Keratinocyte (primary cell): ENCODE results near the gene TNK1. TPM values are rescaled to one million over a fixed set of nuclear protein-coding genes. Genes with fewer than 3 reads are reported as not detected.

Experiments used
- DNase-seq: peaks from one replicate; pipeline ENCODE4 v3.0.0-alpha.2; 2011; ENCODE audit warnings: low read depth, missing footprints, low spot score
- FAIRE-seq: peaks from 2 replicates; lab custom pipeline; 2011; peaks lifted over from hg19 to GRCh38; lab: Jason Lieb, UNC
- H2AFZ ChIP-seq: 2 replicates; pipeline ENCODE4 v1.6.0; 2012; ENCODE audit warnings: low read length, control low read depth, inconsistent platforms; ENCODE audit not compliant: control insufficient read depth
- H3K27ac ChIP-seq: 2 replicates; pipeline ENCODE4 v1.5.1; 2011; ENCODE audit warnings: low read length; ENCODE audit not compliant: control insufficient read depth, insufficient read depth
- H3K27me3 ChIP-seq: 3 replicates; pipeline ENCODE4 v1.6.0; 2011; ENCODE audit warnings: low read length; ENCODE audit not compliant: control insufficient read depth, insufficient read depth; ENCODE audit errors: extremely low read depth
- H3K36me3 ChIP-seq, 2 experiments: 2 replicates in 1 of 2; 3 replicates in 1 of 2; pipeline ENCODE4 v1.5.1; 2011; ENCODE audit warnings: low read length in 2 of 2, mild to moderate bottlenecking in 1 of 2; ENCODE audit not compliant: control insufficient read depth in 2 of 2, insufficient read depth in 2 of 2; ENCODE audit errors: extremely low read depth in 1 of 2
- H3K4me1 ChIP-seq: 3 replicates; pipeline ENCODE4 v1.5.1; 2011; ENCODE audit warnings: low read length; ENCODE audit not compliant: control insufficient read depth, insufficient read depth; ENCODE audit errors: extremely low read depth
- H3K4me2 ChIP-seq: 3 replicates; pipeline ENCODE4 v1.6.0; 2011; ENCODE audit warnings: low read depth, low read length; ENCODE audit not compliant: control insufficient read depth, insufficient read depth; ENCODE audit errors: extremely low read depth
- H3K4me3 ChIP-seq, 3 experiments: fragments of 200-600 bp in 1 of 3; sonication (generic) in 1 of 3; 2 replicates in 2 of 3; 3 replicates in 1 of 3; pipeline ENCODE4 v1.5.1; 2011 to 2016; ENCODE audit warnings: low read length in 3 of 3, mild to moderate bottlenecking in 3 of 3, control low read depth in 2 of 3, inconsistent platforms in 1 of 3, low read depth in 1 of 3, mixed read lengths in 1 of 3, mixed run types in 1 of 3, moderate library complexity in 1 of 3; ENCODE audit not compliant: control insufficient read depth in 2 of 3, insufficient read depth in 2 of 3; ENCODE audit errors: extremely low read depth in 1 of 3
- H3K79me2 ChIP-seq: 2 replicates; pipeline ENCODE4 v1.6.0; 2012; ENCODE audit warnings: low read length; ENCODE audit not compliant: control insufficient read depth, insufficient read depth
- H3K9ac ChIP-seq: 3 replicates; pipeline ENCODE4 v1.6.0; 2011; ENCODE audit warnings: low read length; ENCODE audit not compliant: control insufficient read depth, insufficient read depth; ENCODE audit errors: extremely low read depth
- H3K9me1 ChIP-seq: 3 replicates; pipeline ENCODE4 v1.6.0; 2011; ENCODE audit warnings: low read length; ENCODE audit not compliant: control insufficient read depth, insufficient read depth; ENCODE audit errors: extremely low read depth
- H3K9me3 ChIP-seq: 2 replicates; pipeline ENCODE4 v1.5.1; 2012; ENCODE audit warnings: low read depth, low read length; ENCODE audit not compliant: control insufficient read depth
- H4K20me1 ChIP-seq: 3 replicates; pipeline ENCODE4 v1.6.0; 2011; ENCODE audit warnings: low read length; ENCODE audit not compliant: control insufficient read depth, insufficient read depth; ENCODE audit errors: extremely low read depth
- CTCF ChIP-seq, 3 experiments: IDR thresholded peaks in 1 of 3; conservative IDR thresholded peaks in 1 of 3; optimal IDR thresholded peaks in 1 of 3; 2 replicates in 2 of 3; 3 replicates in 1 of 3; pipeline versions ENCODE3 to v1.5.1; 2011; ENCODE audit warnings: low read length in 3 of 3, mild to moderate bottlenecking in 3 of 3, moderate library complexity in 2 of 3, control low read depth in 1 of 3, inconsistent platforms in 1 of 3; ENCODE audit not compliant: insufficient read depth in 2 of 3; ENCODE audit errors: extremely low read depth in 1 of 3
- EZH2 ChIP-seq: IDR thresholded peaks from one replicate; pipeline ENCODE4 v1.6.1; 2012; ENCODE audit warnings: inconsistent platforms, mild to moderate bottlenecking, low read length, moderate library complexity
- dilution Hi-C: fragments of 300-500 bp; cut with MboI; formaldehyde crosslinking; loops from one replicate; pipeline ENCODE4 v1.7.0; 2020; ENCODE audit warnings: low sequenced_read_pairs; ENCODE audit not compliant: extremely low pct_ligation_motif_present
- polyA plus RNA-seq, 5 experiments: library from polyadenylated mRNA; depleted of rRNA in 3 of 5; stranded (reverse) in 3 of 5; stranded (forward) in 1 of 5; unstranded in 1 of 5; fragments of >200 nt; gene quantifications; 1 replicate in 1 of 5; 2 replicates in 3 of 5; 3 replicates in 1 of 5; pipeline versions ENCODE4 v1.2.1 to v1.2.3, GENCODE V29; 2011 to 2012; ENCODE audit warnings: missing spikeins in 2 of 5, low read depth in 1 of 5, low replicate concordance in 1 of 5

TNK1 gene
- polyA plus RNA-seq, 1 donor (not counting 4 experiments of a cell fraction or from before 2014, with no cell fraction given) = 10.6 TPM

- Histone ChIP-seq H3K36me3 (no peaks in the 10 kb centered on the region), H4K20me1 (no peaks in the 10 kb centered on the region), H2AFZ (no peak overlapping the region), H3K27me3 (no peaks in the 10 kb centered on the region), H3K9me3 (no peaks in the 10 kb centered on the region), H3K27ac (no peak overlapping the region), H3K4me1 (peaks cover 8% of the 10 kb centered on the region), H3K9me1 (no peaks in the 10 kb centered on the region), H3K4me3 (no peak overlapping the region), H3K4me2 (no peak overlapping the region), H3K79me2 (peaks cover 1% of the 10 kb centered on the region), H3K9ac (no peak overlapping the region)
- FAIRE-seq (no peak), DNase-seq (no peak)
- TF ChIP-seq CTCF (optimal IDR thresholded peaks at IDR 0.05 in 1 of 3, IDR thresholded peaks at IDR 0.05 in 1 of 3, conservative IDR thresholded peaks at IDR 0.05 in 1 of 3; ENCODE audit: extremely low read depth in 1 of 3, insufficient read depth in 2 of 3, low read length in 3 of 3) = no peak
- no peak for TF ChIP-seq EZH2
- dilution Hi-C loops = no loop called here
Observed at GRCh38 chr17:7431231-7431630, 50.3 kb downstream of the TNK1 start.

GRCh38 chr17:7432296-7432695 lies 51.4 kb downstream of the TNK1 start:
- H3K4me1 ChIP-seq = peaks cover 13% of the 10 kb centered on the region
- no peaks in the 10 kb centered on the region for H3K9me1 ChIP-seq
- no peak overlapping the region for H2AFZ ChIP-seq
- dilution Hi-C loops = no loop called here
- no peaks in the 10 kb centered on the region for H3K36me3 ChIP-seq
- FAIRE-seq (no peak), DNase-seq (no peak)
- no peaks in the 10 kb centered on the region for H3K9me3 ChIP-seq
- H3K27ac ChIP-seq = no peak overlapping the region
- H3K27me3 ChIP-seq = no peaks in the 10 kb centered on the region
- TF ChIP-seq EZH2 = no peak
- no peak overlapping the region for H3K4me3 ChIP-seq
- no peak overlapping the region for H3K4me2 ChIP-seq
- H3K9ac ChIP-seq = no peak overlapping the region
- peaks cover 6% of the 10 kb centered on the region for H3K79me2 ChIP-seq
- no peaks in the 10 kb centered on the region for H4K20me1 ChIP-seq
